Body of pancreas (tissue), 4 donors: Measurements from ENCODE around the gene HNRNPA2B1.
A peak's percentile ranks its signal among the peaks of the same experiment; 100 is the strongest.

Experiments used
- CTCF ChIP-seq, 7 experiments: fragments of 450-650 bp in 4 of 7; fragments of 200-600 bp in 3 of 7; sonication (generic) in 3 of 7; IDR thresholded peaks; one replicate each; pipeline ENCODE4 v1.5.1; 2016 to 2019; ENCODE audit warnings: antibody characterized with exemption in 7 of 7
- POLR2A ChIP-seq, 3 donors: fragments of 450-650 bp; IDR thresholded peaks; one replicate each; pipeline ENCODE4 v1.6.1; 2016; ENCODE audit warnings: antibody characterized with exemption in 3 of 3, mild to moderate bottlenecking in 2 of 3

GRCh38 chr7:26180792-26181198 is 19.8 kb downstream of the HNRNPA2B1 start:
- TF ChIP-seq CTCF (IDR thresholded peaks at IDR 0.05) (no peak), POLR2A (IDR thresholded peaks at IDR 0.05) (peak in 2 of 3 donors; percentile 25 to 43)
